Neural crest cell (in vitro differentiated cells): Measurements from ENCODE around the gene KCNH6. TPM values are rescaled to one million over a fixed set of nuclear protein-coding genes. Genes with fewer than 3 reads are reported as not detected.

Experiments used
- DNase-seq: peaks from one replicate; pipeline ENCODE4 v3.0.0; 2021; ENCODE audit warnings: low read depth, mixed read lengths, low spot score
- H3K27ac Mint-ChIP-seq: one replicate; pipeline ENCODE4 v1.8.0; 2021; ENCODE audit warnings: mild to moderate bottlenecking, mixed read lengths; ENCODE audit not compliant: unreplicated experiment
- H3K27me3 Mint-ChIP-seq: 2 replicates; pipeline ENCODE4 v1.8.0; 2021; ENCODE audit warnings: low read depth, mild to moderate bottlenecking, mixed read lengths
- H3K36me3 Mint-ChIP-seq: 2 replicates; pipeline ENCODE4 v1.8.0; 2021; ENCODE audit warnings: low read depth, mild to moderate bottlenecking, mixed read lengths
- H3K4me1 Mint-ChIP-seq: 2 replicates; pipeline ENCODE4 v1.8.0; 2021; ENCODE audit warnings: mixed read lengths
- H3K4me3 Mint-ChIP-seq: one replicate; pipeline ENCODE4 v1.8.0; 2021; ENCODE audit warnings: mild to moderate bottlenecking, mixed read lengths
- H3K9me3 Mint-ChIP-seq: 2 replicates; pipeline ENCODE4 v1.8.0; 2021; ENCODE audit warnings: mixed read lengths
- total RNA-seq: library from RNA; stranded (reverse); gene quantifications from 2 replicates; pipeline ENCODE4 v1.2.1, GENCODE V29; 2021
- TF ChIP-seq, protein P1 (sequence below): fragments of 200-600 bp; sonication (generic); conservative IDR thresholded peaks from 2 replicates; pipeline ENCODE4 v1.5.0; 2021; ENCODE audit warnings: antibody characterized with exemption, mild to moderate bottlenecking

KCNH6 gene
- total RNA-seq, 1 donor from 2014 or later: 0.12 TPM

DNA sequence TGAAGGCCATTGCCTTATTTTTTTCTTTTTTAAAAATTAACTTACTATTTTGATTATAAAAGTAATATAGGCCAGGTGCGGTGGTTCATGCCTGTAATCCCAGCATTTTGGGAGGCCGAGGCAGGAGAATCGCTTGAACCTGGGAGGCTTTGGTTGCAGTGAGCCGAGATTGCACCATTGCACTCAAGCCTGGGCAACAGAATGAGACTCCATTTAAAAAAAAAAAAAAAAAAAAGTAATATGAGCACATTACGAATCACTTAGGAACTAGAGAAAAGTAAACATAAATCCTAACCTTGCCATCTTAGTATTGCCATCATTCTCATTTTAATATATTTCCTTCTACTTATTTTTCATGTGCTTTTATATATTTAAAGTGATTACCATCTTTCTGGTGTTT lies 64.6 kb downstream of the KCNH6 start:
- no peak for DNase-seq
- TF ChIP-seq, protein P1, sequence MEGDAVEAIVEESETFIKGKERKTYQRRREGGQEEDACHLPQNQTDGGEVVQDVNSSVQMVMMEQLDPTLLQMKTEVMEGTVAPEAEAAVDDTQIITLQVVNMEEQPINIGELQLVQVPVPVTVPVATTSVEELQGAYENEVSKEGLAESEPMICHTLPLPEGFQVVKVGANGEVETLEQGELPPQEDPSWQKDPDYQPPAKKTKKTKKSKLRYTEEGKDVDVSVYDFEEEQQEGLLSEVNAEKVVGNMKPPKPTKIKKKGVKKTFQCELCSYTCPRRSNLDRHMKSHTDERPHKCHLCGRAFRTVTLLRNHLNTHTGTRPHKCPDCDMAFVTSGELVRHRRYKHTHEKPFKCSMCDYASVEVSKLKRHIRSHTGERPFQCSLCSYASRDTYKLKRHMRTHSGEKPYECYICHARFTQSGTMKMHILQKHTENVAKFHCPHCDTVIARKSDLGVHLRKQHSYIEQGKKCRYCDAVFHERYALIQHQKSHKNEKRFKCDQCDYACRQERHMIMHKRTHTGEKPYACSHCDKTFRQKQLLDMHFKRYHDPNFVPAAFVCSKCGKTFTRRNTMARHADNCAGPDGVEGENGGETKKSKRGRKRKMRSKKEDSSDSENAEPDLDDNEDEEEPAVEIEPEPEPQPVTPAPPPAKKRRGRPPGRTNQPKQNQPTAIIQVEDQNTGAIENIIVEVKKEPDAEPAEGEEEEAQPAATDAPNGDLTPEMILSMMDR: no peak
- Mint-ChIP-seq H3K27ac (no peak overlapping the region), H3K9me3 (no peaks in the 10 kb centered on the region), H3K27me3 (no peaks in the 10 kb centered on the region), H3K4me1 (no peaks in the 10 kb centered on the region), H3K4me3 (no peak overlapping the region), H3K36me3 (peaks cover 7% of the 10 kb centered on the region)

- Mint-ChIP-seq H3K27me3 (no peaks in the 10 kb centered on the region), H3K36me3 (peaks cover 7% of the 10 kb centered on the region), H3K27ac (no peak overlapping the region)
These were observed 65.6 kb downstream of the KCNH6 start for GRCh38 chr17:63588797-63589196.

GRCh38 chr17:63589646-63590045 lies 66.5 kb downstream of the KCNH6 start:
- TF ChIP-seq, protein P1: no peak
- DNase-seq: no peak
- Mint-ChIP-seq H3K4me1 (no peaks in the 10 kb centered on the region), H3K4me3 (no peak overlapping the region), H3K27ac (no peak overlapping the region), H3K9me3 (no peaks in the 10 kb centered on the region), H3K27me3 (no peaks in the 10 kb centered on the region), H3K36me3 (peaks cover 7% of the 10 kb centered on the region)

More at GRCh38 chr17:63588797-63589196, 65.6 kb downstream of the KCNH6 start:
- no peak for DNase-seq
- Mint-ChIP-seq H3K9me3 (no peaks in the 10 kb centered on the region), H3K4me3 (no peak overlapping the region), H3K4me1 (no peaks in the 10 kb centered on the region)
- TF ChIP-seq, protein P1: no peak

DNA sequence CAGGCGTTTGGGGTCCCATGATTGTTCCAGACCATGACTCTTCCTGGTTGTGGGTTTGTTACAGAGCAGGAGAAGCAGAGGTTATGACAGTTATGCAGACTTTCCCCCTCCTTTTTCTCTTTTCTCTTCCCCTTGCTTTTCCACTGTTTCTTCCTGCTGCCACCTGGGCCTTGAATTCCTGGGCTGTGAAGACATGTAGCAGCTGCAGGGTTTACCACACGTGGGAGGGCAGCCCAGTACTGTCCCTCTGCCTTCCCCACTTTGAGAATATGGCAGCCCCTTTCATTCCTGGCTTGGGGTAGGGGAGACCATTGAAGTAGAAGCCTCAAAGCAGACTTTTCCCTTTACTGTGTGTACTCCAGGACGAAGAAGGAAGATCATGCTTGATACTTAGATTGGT lies 69.6 kb downstream of the KCNH6 start:
- DNase-seq: no peak
- Mint-ChIP-seq H3K36me3 (peaks cover 2% of the 10 kb centered on the region), H3K9me3 (no peaks in the 10 kb centered on the region), H3K4me3 (no peak overlapping the region), H3K4me1 (no peaks in the 10 kb centered on the region), H3K27ac (no peak overlapping the region), H3K27me3 (no peaks in the 10 kb centered on the region)
- TF ChIP-seq, protein P1: no peak

- no peak overlapping the region for H3K27ac Mint-ChIP-seq
- H3K9me3 Mint-ChIP-seq: no peaks in the 10 kb centered on the region
- TF ChIP-seq, protein P1: no peak
- no peaks in the 10 kb centered on the region for H3K27me3 Mint-ChIP-seq
- H3K4me1 Mint-ChIP-seq: peaks cover 6% of the 10 kb centered on the region
- H3K4me3 Mint-ChIP-seq: no peak overlapping the region
- no peaks in the 10 kb centered on the region for H3K36me3 Mint-ChIP-seq
- DNase-seq: no peak
These were observed 72.0 kb downstream of the KCNH6 start for GRCh38 chr17:63595132-63595531.

Other genes starting within 250 kb of the KCNH6 start
- gene CYB561, start 77.1 kb upstream of the KCNH6 start, total RNA-seq: 10.5 and 12.2 TPM in 2 replicates
- 0.42 and 0.61 TPM in 2 replicates for gene ACE, start 46.3 kb upstream of the KCNH6 start, total RNA-seq
- 146 TPM in 2 replicates for gene DCAF7, start 27.1 kb downstream of the KCNH6 start, total RNA-seq
- 24.3 and 24.4 TPM in 2 replicates for gene TACO1, start 77.5 kb downstream of the KCNH6 start, total RNA-seq
- gene MAP3K3, start 99.1 kb downstream of the KCNH6 start, total RNA-seq: 26.0 and 28.0 TPM in 2 replicates
- gene LIMD2, start 176.8 kb downstream of the KCNH6 start, total RNA-seq: 134 and 145 TPM in 2 replicates
- 55.0 and 55.9 TPM in 2 replicates for gene STRADA, start 218.4 kb downstream of the KCNH6 start, total RNA-seq